Neural cell (in vitro differentiated cells): ENCODE measurements around the gene RNASE7. TPM values are rescaled to one million over a fixed set of nuclear protein-coding genes. Genes with fewer than 3 reads are reported as not detected.

Source experiments
- H2AFZ ChIP-seq: fragments of 200-600, 300-800 bp; sonication (generic), shearing (Covaris generic); 2 replicates; pipeline ENCODE4 v1.6.0; 2014; ENCODE audit warnings: low read depth, mild to moderate bottlenecking, antibody characterized with exemption, low read length, moderate library complexity
- H3F3A ChIP-seq: fragments of 200-600 bp; shearing (Covaris generic); 2 replicates; pipeline ENCODE4 v1.6.1; 2016; ENCODE audit warnings: mild to moderate bottlenecking, moderate library complexity, mixed read lengths, antibody characterized with exemption, low read length; ENCODE audit not compliant: insufficient read depth, poor library complexity, severe bottlenecking
- H3K27ac ChIP-seq: fragments of 200-600, 300-800 bp; sonication (generic), shearing (Covaris generic); 2 replicates; pipeline ENCODE4 v1.5.1; 2014; ENCODE audit warnings: mild to moderate bottlenecking, low read length, moderate library complexity
- H3K27me3 ChIP-seq: fragments of 300-800, 200-600 bp; sonication (generic), shearing (Covaris generic); 2 replicates; pipeline ENCODE4 v1.6.0; 2014; ENCODE audit warnings: mild to moderate bottlenecking, low read depth, low read length, moderate library complexity; ENCODE audit not compliant: insufficient read depth
- H3K36me3 ChIP-seq: fragments of 300-800, 200-600 bp; sonication (generic), shearing (Covaris generic); 2 replicates; pipeline ENCODE4 v1.5.1; 2014; ENCODE audit warnings: mild to moderate bottlenecking, antibody characterized with exemption, low read length, moderate library complexity; ENCODE audit not compliant: insufficient read depth
- H3K4me2 ChIP-seq: fragments of 300-800, 200-600 bp; sonication (generic), shearing (Covaris generic); 2 replicates; pipeline ENCODE4 v1.6.0; 2014; ENCODE audit warnings: mild to moderate bottlenecking, low read length
- H3K4me3 ChIP-seq: fragments of 300-800, 200-600 bp; sonication (generic), shearing (Covaris generic); 2 replicates; pipeline ENCODE4 v1.5.1; 2014; ENCODE audit warnings: mild to moderate bottlenecking, low read length, moderate library complexity
- H3K79me2 ChIP-seq: fragments of 200-600 bp; shearing (Covaris generic); replicated peaks from 2 replicates; pipeline ENCODE4 v1.6.0; 2014; ENCODE audit warnings: mild to moderate bottlenecking, low read length, moderate library complexity; ENCODE audit not compliant: insufficient read depth
- H3K9ac ChIP-seq: fragments of 300-800, 200-600 bp; sonication (generic), shearing (Covaris generic); 2 replicates; pipeline ENCODE4 v1.6.1; 2016; ENCODE audit warnings: mild to moderate bottlenecking, low read length, mixed read lengths
- H3K9me2 ChIP-seq: fragments of 200-600 bp; shearing (Covaris generic); 2 replicates; pipeline ENCODE4 v1.6.1; 2016; ENCODE audit warnings: mild to moderate bottlenecking, low read length, mixed read lengths; ENCODE audit not compliant: insufficient read depth
- H3K9me3 ChIP-seq: fragments of 200-600, 300-800 bp; sonication (generic), shearing (Covaris generic); 2 replicates; pipeline ENCODE4 v1.6.1; 2016; ENCODE audit warnings: mild to moderate bottlenecking, mixed run types, low read length, moderate library complexity, mixed read lengths
- H4K20me1 ChIP-seq: fragments of 200-600 bp; shearing (Covaris generic); 2 replicates; pipeline ENCODE4 v1.6.1; 2016; ENCODE audit warnings: mild to moderate bottlenecking, mixed run types; ENCODE audit not compliant: insufficient read depth
- CTCF ChIP-seq: fragments of 450-650 bp; IDR thresholded peaks from 2 replicates; pipeline ENCODE4 v1.5.1; 2014; ENCODE audit warnings: antibody characterized with exemption, mild to moderate bottlenecking, moderate library complexity; ENCODE audit not compliant: poor library complexity, severe bottlenecking
- EP300 ChIP-seq: fragments of 450-650 bp; conservative IDR thresholded peaks from 2 replicates; pipeline ENCODE4 v1.6.1; 2014; ENCODE audit warnings: antibody characterized with exemption, mild to moderate bottlenecking, moderate library complexity; ENCODE audit not compliant: poor library complexity, severe bottlenecking
- EZH2 ChIP-seq: fragments of 200-600, 300-800 bp; shearing (Covaris generic), sonication (generic); IDR thresholded peaks from 2 replicates; pipeline ENCODE4 v1.6.1; 2014; ENCODE audit warnings: antibody characterized with exemption, low read length, borderline replicate concordance, mild to moderate bottlenecking; ENCODE audit not compliant: insufficient read depth, poor library complexity, severe bottlenecking
- MXI1 ChIP-seq: fragments of 450-650 bp; conservative IDR thresholded peaks from 2 replicates; pipeline ENCODE4 v1.6.1; 2014; ENCODE audit warnings: antibody characterized with exemption, mild to moderate bottlenecking; ENCODE audit not compliant: poor library complexity, severe bottlenecking
- POLR2AphosphoS5 ChIP-seq: IDR thresholded peaks from 2 replicates; pipeline ENCODE4 v1.6.1; 2012
- RAD21 ChIP-seq: fragments of 450-650 bp; conservative IDR thresholded peaks from 2 replicates; pipeline ENCODE4 v1.6.1; 2014; ENCODE audit warnings: antibody characterized with exemption, mild to moderate bottlenecking, moderate library complexity
- REST ChIP-seq: IDR thresholded peaks from 2 replicates; pipeline ENCODE4 v1.6.1; 2012; ENCODE audit warnings: borderline replicate concordance
- SMC3 ChIP-seq: fragments of 450-650 bp; conservative IDR thresholded peaks from 2 replicates; pipeline ENCODE4 v1.6.1; 2014; ENCODE audit warnings: antibody characterized with exemption, mild to moderate bottlenecking, moderate library complexity; ENCODE audit not compliant: poor library complexity
- TAF1 ChIP-seq: IDR thresholded peaks from 2 replicates; pipeline ENCODE4 v1.6.1; 2012; ENCODE audit warnings: low read depth
- polyA plus RNA-seq: library from polyadenylated mRNA; depleted of rRNA; stranded (reverse); fragments of >200 nt; gene quantifications from 2 replicates; pipeline ENCODE4 v1.2.3, GENCODE V29; 2014

The RNASE7 gene
- polyA plus RNA-seq, 1 donor from 2014 or later = not detected

- H3K79me2 ChIP-seq = peaks cover 16% of the 10 kb centered on the region
- H3K9me2 ChIP-seq = no peaks in the 10 kb centered on the region
- H3K27me3 ChIP-seq = no peaks in the 10 kb centered on the region
- TF ChIP-seq POLR2AphosphoS5 (peak; percentile 7), MXI1 (no peak)
- H3K9ac ChIP-seq = peak overlapping the region; percentile 46
- H3K4me2 ChIP-seq = no peak overlapping the region
- peaks cover 22% of the 10 kb centered on the region for H3F3A ChIP-seq
- no peak overlapping the region for H2AFZ ChIP-seq
- H4K20me1 ChIP-seq = no peaks in the 10 kb centered on the region
- no peaks in the 10 kb centered on the region for H3K9me3 ChIP-seq
- peaks cover 15% of the 10 kb centered on the region for H3K36me3 ChIP-seq
- H3K27ac ChIP-seq = peak overlapping the region; percentile 94
- no peak overlapping the region for H3K4me3 ChIP-seq
Measured at GRCh38 chr14:21088687-21089086, 46.5 kb downstream of the RNASE7 start.

DNA sequence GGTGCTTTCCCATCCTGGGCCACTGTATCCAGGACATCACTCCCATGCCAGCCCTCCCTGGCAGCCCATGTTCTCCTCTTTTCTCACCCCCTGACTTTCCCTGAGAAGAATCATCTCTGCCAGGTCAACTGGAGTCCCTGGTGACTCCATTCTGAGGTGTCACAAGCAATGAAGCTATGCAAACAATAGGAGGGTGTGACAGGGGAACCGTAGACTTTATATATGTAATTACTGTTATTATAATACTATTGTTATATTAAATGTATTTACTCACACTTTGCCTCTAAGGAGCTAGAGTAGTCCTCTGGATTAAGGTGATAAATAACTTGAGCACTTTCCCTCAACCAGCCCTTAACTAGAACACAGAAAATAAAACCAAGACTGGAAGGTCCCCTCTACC lies 47.1 kb downstream of the RNASE7 start:
- H3K9ac ChIP-seq = no peak overlapping the region
- H3K27ac ChIP-seq = peak overlapping the region; percentile 94
- TF ChIP-seq RAD21 (no peak), EZH2 (no peak), EP300 (no peak), TAF1 (no peak), MXI1 (no peak), REST (no peak), CTCF (no peak), POLR2AphosphoS5 (no peak), SMC3 (no peak)
- peaks cover 15% of the 10 kb centered on the region for H3K36me3 ChIP-seq
- no peak overlapping the region for H3K4me2 ChIP-seq
- H3K4me3 ChIP-seq = no peak overlapping the region
- H3K79me2 ChIP-seq = peaks cover 16% of the 10 kb centered on the region
- H3K27me3 ChIP-seq = no peaks in the 10 kb centered on the region
- H3F3A ChIP-seq = peaks cover 22% of the 10 kb centered on the region
- H3K9me3 ChIP-seq = no peaks in the 10 kb centered on the region
- H4K20me1 ChIP-seq = no peaks in the 10 kb centered on the region
- H2AFZ ChIP-seq = no peak overlapping the region
- H3K9me2 ChIP-seq = no peaks in the 10 kb centered on the region

- no peak overlapping the region for H2AFZ ChIP-seq
- peaks cover 24% of the 10 kb centered on the region for H3F3A ChIP-seq
- H3K4me3 ChIP-seq = no peak overlapping the region
- no peak overlapping the region for H3K27ac ChIP-seq
- H3K79me2 ChIP-seq = peaks cover 16% of the 10 kb centered on the region
- H3K9me2 ChIP-seq = no peaks in the 10 kb centered on the region
- no peak overlapping the region for H3K9ac ChIP-seq
- no peak overlapping the region for H3K4me2 ChIP-seq
- peaks cover 15% of the 10 kb centered on the region for H3K36me3 ChIP-seq
- no peaks in the 10 kb centered on the region for H3K9me3 ChIP-seq
- no peaks in the 10 kb centered on the region for H3K27me3 ChIP-seq
- TF ChIP-seq RAD21 (no peak), POLR2AphosphoS5 (no peak), EZH2 (no peak), REST (no peak), SMC3 (no peak), EP300 (no peak), CTCF (no peak), MXI1 (no peak), TAF1 (no peak)
- H4K20me1 ChIP-seq = no peaks in the 10 kb centered on the region
Measured at GRCh38 chr14:21089877-21090193, 47.7 kb downstream of the RNASE7 start.
